ENCODE data around the gene CD55.
A peak's percentile ranks its signal among the peaks of the same experiment; 100 is the strongest.

The CD55 gene

GRCh38 chr1:207335138-207335537 is 13.7 kb downstream of the CD55 start:
- Histone ChIP-seq H3F3A (ENCODE audit: control insufficient read depth, insufficient read depth) (no peaks in the 10 kb centered on the region), H3K4me2 (ENCODE audit: low read length) (no peak overlapping the region), H3K36me3 (ENCODE audit: control insufficient read depth, low read length) (peaks cover 87% of the 10 kb centered on the region), H3K9me3 (ENCODE audit: control insufficient read depth, insufficient read depth, low read length) (peaks cover 15% of the 10 kb centered on the region), H3K4me1 (ENCODE audit: control insufficient read depth, low read length) (peaks cover 48% of the 10 kb centered on the region), H3K4me3 (ENCODE audit: low read length) (no peak overlapping the region), H3K27me3 (ENCODE audit: control insufficient read depth, low read length) (no peaks in the 10 kb centered on the region), H3K27ac (ENCODE audit: low read depth, low read length) (no peak overlapping the region), H3K9me2 (replicated peaks; ENCODE audit: control insufficient read depth, low read length) (no peaks in the 10 kb centered on the region), H3K79me2 (ENCODE audit: control insufficient read depth, low read length) (no peaks in the 10 kb centered on the region), H4K20me1 (ENCODE audit: control insufficient read depth, insufficient read depth, low read depth, low read length) (no peaks in the 10 kb centered on the region)
- TF ChIP-seq EZH2phosphoT487 (IDR thresholded peaks at IDR 0.05; ENCODE audit: borderline replicate concordance, low read length): no peak
- no peak for TF ChIP-seq CTCF (IDR thresholded peaks at IDR 0.05; ENCODE audit: low read depth, low read length, poor library complexity, severe bottlenecking)

- peaks cover 48% of the 10 kb centered on the region for H3K4me1 ChIP-seq (ENCODE audit: control insufficient read depth, low read length)
- H3K9me2 ChIP-seq (replicated peaks; ENCODE audit: control insufficient read depth, low read length): no peaks in the 10 kb centered on the region
- no peaks in the 10 kb centered on the region for H3F3A ChIP-seq (ENCODE audit: control insufficient read depth, insufficient read depth)
- no peaks in the 10 kb centered on the region for H4K20me1 ChIP-seq (ENCODE audit: control insufficient read depth, insufficient read depth, low read depth, low read length)
- H3K4me2 ChIP-seq (ENCODE audit: low read length): no peak overlapping the region
- no peak overlapping the region for H3K4me3 ChIP-seq (ENCODE audit: low read length)
- no peaks in the 10 kb centered on the region for H3K27me3 ChIP-seq (ENCODE audit: control insufficient read depth, low read length)
- peaks cover 87% of the 10 kb centered on the region for H3K36me3 ChIP-seq (ENCODE audit: control insufficient read depth, low read length)
- peaks cover 15% of the 10 kb centered on the region for H3K9me3 ChIP-seq (ENCODE audit: control insufficient read depth, insufficient read depth, low read length)
- H3K27ac ChIP-seq (ENCODE audit: low read depth, low read length): no peak overlapping the region
- H3K79me2 ChIP-seq (ENCODE audit: control insufficient read depth, low read length): no peaks in the 10 kb centered on the region
- no peak for TF ChIP-seq CTCF (IDR thresholded peaks at IDR 0.05; ENCODE audit: low read depth, low read length, poor library complexity, severe bottlenecking)
- TF ChIP-seq EZH2phosphoT487 (IDR thresholded peaks at IDR 0.05; ENCODE audit: borderline replicate concordance, low read length): no peak
Measured at GRCh38 chr1:207335695-207336363, 14.4 kb downstream of the CD55 start.

- Histone ChIP-seq H3K4me2 (ENCODE audit: low read length) (peak overlapping the region; percentile 27; the same call in 1 of the 2 replicates), H3K4me3 (ENCODE audit: low read length) (peak overlapping the region; percentile 3; the same call in 1 of the 2 replicates), H3F3A (ENCODE audit: control insufficient read depth, insufficient read depth) (no peaks in the 10 kb centered on the region), H3K36me3 (ENCODE audit: control insufficient read depth, low read length) (peaks cover 88% of the 10 kb centered on the region), H3K4me1 (ENCODE audit: control insufficient read depth, low read length) (peaks cover 43% of the 10 kb centered on the region), H3K27ac (ENCODE audit: low read depth, low read length) (0 out of 2 replicates have a peak overlapping the region, but pooled peaks have one; percentile 19), H3K27me3 (ENCODE audit: control insufficient read depth, low read length) (no peaks in the 10 kb centered on the region), H3K79me2 (ENCODE audit: control insufficient read depth, low read length) (no peaks in the 10 kb centered on the region), H3K9me3 (ENCODE audit: control insufficient read depth, insufficient read depth, low read length) (peaks cover 15% of the 10 kb centered on the region), H4K20me1 (ENCODE audit: control insufficient read depth, insufficient read depth, low read depth, low read length) (no peaks in the 10 kb centered on the region), H3K9me2 (replicated peaks; ENCODE audit: control insufficient read depth, low read length) (no peaks in the 10 kb centered on the region)
- TF ChIP-seq CTCF (IDR thresholded peaks at IDR 0.05; ENCODE audit: low read depth, low read length, poor library complexity, severe bottlenecking): no peak
- no peak for TF ChIP-seq EZH2phosphoT487 (IDR thresholded peaks at IDR 0.05; ENCODE audit: borderline replicate concordance, low read length)
Measured at GRCh38 chr1:207336559-207337467, 15.3 kb downstream of the CD55 start.
